COR-L47 (cell line): ENCODE data around the gene SLC26A2.

Source experiments
- DNase-seq: peaks from one replicate; lab custom pipeline; 2025; lab: John Stamatoyannopoulos, UW

SLC26A2 gene

DNA sequence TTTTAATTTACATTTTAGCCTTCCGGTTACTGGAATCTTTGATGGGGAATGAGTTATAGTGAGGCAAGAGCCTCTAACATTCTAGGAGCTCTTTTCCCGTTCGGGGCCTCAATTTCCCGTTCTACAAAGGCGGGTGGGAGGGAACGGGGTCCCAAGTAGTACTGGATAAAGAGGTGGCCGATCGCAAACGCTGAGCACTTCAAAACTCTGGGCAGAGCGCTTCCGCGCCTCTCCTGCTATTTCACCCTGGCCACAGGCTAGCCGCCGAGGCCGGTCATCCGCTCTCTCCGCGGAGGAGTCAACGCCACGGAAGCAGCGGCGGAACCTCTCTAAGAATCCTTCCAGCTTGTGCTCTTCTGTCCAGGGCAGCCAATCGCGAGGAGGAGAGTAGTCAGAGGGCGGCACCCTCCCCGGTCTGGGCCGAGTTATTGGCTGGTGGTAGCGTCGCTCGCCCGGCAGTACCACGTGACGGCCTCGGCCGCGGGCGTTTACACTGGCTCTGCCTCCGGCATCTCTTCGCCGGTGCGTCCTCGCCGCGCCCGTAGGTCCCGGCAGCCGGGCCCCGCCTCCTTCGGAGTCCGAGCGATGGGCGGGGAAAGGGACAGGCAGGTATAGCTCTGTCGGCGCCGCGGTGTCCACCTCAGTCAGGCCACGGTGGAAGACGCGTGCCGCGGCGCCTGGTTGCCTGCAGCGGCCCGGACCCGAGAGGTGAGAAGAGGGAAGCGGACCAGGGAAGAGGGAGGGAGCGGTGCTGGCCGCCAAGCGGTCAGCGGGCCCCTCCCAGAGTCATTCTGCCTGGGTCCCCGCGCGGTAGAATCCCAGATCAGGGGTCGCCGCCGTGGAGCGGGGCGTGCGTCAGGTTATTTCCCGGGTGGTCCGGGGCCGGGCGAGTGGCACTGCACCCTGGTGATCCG, at the start of gene SLC26A2:
SLC26A2 (plus strand) TSS at position 487 of the 914 bp plus-strand sequence. CDS start 16,895 bp downstream, outside the sequence.
- peak; percentile 96 for DNase-seq

DNA sequence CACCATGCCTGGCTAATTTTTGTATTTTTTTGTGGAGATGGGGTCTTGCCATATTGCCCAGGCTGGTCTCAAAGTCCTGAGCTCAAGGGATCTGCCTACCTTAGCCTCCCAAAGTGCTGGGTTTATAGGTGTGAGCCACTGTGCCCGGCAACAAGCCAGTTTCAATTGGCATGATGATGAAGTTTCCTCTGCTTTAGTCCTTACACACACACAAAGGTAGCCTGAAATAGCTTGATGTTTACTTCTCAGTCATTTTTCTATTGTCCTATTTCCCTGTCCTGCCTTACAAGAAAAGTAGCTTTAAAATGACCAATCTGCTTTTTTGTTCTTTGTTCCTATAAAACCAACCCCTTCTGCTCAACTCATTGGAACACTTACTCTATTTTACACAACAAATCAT, 49.5 kb upstream of the SLC26A2 start:
- no peak for DNase-seq

GRCh38 chr5:149912226-149912871, 48.2 kb upstream of the SLC26A2 start:
- no peak for DNase-seq

DNA sequence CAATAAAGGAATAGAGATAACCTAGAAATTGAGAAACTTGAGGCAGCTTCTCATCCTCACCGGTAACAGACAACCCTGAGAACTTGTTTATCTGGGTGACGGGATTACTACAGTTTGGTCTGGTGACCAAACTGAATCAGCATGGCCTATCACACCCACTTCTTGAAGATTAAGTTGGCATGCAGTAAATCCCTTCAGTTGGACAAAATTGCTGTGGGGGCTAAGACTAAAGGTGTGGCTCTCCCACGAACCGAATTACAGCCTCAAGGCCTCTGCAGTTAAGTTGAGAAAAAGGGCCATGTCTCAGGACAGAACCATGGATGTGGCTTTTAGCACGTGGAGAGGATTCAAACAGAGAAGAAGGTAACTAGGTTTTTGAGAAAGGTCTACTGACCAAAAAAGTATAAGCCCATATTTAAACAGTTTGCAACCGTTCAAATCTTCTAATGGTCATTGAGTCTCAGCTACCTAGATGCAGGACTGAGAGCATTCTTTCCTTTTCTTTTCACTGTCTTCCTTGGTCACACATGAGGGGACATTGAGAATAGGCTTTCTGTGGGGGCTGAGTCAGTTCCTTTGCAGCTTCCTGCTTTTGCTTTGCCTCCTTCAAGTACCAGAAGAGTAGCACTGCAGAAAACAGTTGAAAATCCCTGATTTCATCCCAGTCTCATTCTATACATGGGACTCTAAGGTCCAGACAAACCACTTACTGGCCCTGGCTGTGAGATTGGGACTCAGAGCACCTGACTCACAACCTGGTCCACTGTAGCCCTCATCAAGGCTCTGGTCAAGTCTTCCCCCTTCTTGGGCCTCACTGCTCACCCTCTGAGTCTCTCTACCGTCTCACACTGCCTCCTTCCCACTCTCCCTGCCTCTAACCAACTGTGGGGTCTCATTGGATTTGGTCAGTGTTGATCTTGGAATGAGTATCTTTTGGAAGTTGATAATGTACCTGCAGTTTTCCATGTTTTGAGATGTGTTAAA, 46.8 kb upstream of the SLC26A2 start:
- no peak for DNase-seq

GRCh38 chr5:149915392-149916260, 44.9 kb upstream of the SLC26A2 start:
- no peak for DNase-seq

DNA sequence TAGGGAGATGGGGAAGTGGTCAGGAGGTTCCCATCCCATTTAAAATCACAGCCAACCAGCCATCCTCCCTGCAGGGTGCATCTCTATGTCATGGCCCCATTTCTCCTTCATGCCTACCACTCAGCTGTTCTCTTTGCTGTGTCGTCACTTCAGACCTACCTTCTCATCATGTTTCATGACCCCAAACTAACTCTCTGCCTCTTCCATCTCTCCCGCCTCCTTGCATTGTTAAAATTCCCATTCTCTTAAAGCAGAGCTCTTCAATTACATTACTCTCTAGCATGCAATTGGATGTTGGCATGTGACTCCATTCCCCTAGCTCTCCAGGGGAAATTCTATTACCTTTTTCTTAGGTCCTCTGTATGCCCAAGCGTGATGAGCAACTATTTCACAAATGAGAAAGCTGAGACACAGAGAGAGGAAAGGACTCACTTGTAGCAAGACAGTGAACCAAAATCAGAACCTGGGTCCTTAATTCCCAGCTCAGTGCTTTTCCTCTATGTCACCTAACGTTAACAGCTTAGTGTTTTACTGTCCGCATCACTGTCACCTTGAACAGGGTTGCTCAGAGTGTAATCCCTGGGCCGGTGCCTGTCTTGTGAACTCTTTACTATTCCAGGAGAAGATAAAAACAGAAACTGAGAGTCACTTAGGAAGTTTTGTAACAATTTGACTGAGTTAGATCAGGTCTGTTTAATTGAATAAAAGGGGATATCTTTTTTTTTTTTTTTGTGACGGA, 44.1 kb upstream of the SLC26A2 start:
- no peak for DNase-seq

DNA sequence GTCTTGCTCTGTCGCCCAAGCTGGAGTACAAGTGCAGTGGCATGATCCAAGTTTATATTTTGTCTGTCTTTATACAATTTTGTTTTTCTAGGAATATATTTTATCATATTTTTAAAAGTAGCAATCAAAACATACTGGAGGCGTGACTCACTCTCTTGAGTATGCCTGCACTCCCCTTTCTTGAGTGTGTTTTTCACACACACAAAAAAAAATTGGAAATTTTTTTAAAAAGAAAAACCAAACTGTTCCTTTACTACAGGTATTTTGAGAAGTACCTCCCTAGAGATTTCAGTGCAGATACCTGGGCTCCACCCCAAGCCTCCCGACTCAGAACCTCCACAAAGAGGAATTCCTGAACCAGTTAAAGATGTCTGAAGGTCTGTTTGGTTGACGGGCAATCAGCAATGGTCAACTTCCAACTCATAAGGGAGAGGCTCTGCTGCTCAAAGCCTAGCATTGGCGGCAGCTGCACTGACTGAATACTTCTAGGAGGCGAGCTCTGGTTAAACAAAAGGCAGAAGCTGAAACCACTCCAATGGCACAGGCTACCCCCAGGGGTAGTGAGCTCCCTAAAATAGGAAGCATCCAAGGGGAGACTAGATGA, 43.4 kb upstream of the SLC26A2 start:
- DNase-seq, result no peak

GRCh38 chr5:149921597-149921996, 39.0 kb upstream of the SLC26A2 start:
- no peak for DNase-seq

DNA sequence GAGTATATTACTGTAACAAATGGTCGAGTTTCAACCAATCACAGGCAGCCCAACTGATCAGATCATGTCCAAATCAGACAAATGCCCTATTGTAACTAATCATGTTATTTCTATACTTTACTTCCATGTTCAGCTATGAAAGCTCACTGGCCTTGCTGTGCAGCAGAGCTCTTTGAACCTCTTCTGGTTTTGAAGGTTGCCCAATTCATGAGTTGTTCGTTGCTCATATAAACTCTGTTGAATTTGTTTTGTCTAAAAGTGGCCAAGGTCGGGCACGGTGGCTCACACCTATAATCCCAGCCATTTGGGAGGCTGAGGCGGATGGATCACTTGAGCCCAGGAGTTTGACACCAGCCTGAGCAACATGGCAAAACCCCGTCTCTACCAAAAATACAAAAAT, 37.6 kb upstream of the SLC26A2 start:
- DNase-seq, result no peak

GRCh38 chr5:149924486-149924885, 36.1 kb upstream of the SLC26A2 start:
- no peak for DNase-seq

- DNase-seq, result no peak
Observed at GRCh38 chr5:149930043-149930748, 30.4 kb upstream of the SLC26A2 start.

DNA sequence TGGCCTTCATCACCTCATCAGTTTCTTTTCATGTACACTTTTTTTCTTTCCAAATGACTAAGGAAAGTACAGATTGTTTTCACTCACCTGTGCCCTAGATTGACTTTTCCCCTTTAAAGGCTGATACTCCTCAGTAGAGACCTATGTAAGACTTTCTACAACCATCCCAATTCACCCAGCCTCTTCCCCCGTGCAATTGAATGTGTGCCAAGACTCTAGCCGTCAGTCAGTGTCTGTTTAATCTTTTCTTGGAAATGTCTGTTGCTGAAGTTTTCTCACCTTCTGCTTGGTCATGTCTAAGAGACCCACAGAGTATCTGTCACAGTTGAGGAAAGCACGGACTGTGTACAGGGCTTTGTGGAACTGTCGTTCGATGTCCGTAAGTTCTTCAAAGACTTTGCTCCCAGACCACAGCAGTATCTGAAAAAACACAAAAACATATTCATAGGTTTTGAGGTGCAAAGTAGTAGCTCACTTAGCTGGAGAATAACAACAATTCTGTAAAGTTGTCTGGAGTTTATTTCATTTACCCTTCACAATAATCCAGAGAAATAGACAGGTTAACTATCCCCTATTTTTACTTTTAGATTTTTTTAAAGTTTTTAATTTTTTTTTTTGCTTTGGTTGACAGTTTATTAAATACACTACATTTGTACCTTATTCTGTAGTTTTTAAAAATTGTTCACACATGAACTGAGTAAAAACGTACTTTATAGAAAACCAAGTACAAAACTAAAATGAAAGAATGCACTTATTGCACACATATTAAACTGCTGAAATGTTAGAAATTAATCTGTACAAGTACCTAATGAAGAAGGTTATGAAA, 29.6 kb upstream of the SLC26A2 start:
- no peak for DNase-seq

GRCh38 chr5:149931992-149932436, 28.5 kb upstream of the SLC26A2 start:
- DNase-seq, result peak; percentile 14

GRCh38 chr5:149932445-149933350, 27.9 kb upstream of the SLC26A2 start:
- DNase-seq, result peak; percentile 55

DNA sequence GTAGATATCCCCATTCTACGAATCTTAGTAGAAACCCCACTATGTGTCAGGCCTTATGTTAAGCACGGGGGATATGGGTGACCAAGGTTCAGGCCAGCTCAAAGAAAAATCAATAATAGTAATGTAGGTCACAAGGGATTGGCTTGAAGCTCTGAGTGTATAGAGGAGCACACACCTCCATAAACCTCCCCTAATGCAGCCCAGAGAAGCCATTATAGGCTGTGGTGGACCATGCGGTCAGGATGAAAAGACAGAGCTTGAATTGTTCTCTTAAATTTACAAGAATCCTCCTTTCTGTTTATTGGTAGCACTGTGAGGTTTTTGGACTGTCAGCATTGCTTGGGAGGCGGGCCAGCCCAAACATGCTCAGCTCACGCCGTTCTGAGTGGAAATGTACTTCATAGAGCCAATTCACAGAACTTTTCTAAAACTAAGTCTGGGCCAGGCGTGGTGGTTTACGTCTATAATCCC, 25.1 kb upstream of the SLC26A2 start:
- no peak for DNase-seq

DNA sequence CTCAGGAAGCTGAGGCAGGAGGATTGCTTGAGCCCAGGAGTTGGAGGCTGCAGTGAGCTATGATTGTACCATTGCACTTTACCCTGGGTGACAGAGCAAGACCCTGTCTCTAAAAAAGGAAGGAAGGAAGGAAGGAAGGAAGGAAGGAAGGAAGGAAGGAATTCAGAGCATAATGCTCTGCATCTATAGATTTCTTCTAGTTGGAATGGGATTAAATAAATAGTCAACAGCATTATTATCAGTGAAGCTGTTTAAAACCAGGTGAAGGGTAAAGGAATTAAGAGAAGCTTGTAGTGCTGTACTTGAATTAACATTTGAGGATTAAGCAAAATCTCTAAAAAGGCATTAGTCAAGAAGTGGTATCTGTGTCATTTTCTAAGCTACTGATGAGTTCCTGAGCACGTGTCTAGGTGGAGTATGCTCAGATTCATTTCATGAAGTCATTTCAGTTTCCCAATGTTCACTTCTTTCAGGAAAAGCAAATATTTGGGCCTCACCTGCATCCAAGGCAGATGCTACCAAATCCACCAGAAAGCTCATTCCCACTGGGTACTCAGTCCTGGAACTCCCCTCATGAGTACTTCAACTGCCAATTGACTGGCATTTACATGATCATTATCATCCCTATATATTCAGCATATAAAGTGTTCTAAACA, 24.4 kb upstream of the SLC26A2 start:
- DNase-seq, result no peak

DNA sequence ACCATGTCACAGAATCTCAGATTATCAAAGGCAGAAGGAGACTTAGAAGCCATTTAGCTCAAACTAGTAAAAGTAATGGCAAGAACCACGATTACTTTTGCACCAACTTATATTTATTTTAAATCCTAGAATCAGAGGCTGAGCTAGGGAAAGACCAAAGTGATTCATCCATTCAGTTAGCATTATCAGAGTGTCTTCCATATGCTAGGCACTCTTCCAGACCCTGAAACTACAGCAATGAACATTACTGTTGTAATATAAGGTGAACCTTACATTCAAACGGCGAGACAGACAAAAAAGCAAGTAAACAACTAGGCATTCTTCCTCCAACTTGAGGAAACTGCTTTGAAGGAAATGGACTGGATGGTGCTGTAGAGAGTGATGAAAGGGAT, 23.9 kb upstream of the SLC26A2 start:
- DNase-seq, result no peak
